ENCODE results near the gene TNNC2. TPM values are rescaled to one million over a fixed set of nuclear protein-coding genes. Genes with fewer than 3 reads are reported as not detected.

Gene TNNC2
- total and polyA plus RNA-seq, 2 donors (not counting 1 experiment from before 2014, with no cell fraction given) = 0.33 TPM; not detected in 1

DNA sequence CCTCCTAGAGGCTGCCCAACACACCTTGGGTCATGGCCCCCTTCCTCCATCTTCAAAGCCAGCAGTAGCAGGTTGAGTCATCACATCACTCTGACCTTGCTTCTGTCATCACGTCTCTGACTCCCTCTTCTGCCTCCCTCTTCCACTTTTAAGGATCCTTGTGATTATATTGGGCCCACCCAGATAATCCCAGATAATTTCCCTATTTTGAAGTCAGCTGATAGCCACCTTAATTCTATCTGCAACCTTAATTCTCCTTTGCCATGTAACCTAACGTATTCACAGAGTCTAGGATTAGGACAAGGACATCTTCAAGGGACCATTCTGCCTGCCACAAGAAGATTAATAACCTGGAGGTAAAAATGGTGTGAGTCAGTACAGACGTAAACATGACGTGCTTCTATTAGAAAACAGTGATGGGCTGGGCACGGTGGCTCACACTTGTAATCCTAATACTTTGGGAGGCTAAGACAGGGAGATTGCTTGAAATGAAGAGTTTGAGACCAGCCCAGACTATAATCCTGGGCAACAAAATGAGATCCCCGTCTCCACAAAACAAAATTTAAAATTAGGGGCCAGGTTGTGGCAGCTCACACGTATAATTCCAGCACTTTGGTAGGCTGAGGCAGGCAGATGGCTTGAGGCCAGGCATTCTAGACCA lies 33.6 kb upstream of the TNNC2 start:
- CTCF ChIA-PET = interaction anchor here (1.2 to 1.6 kb wide), 2 partner anchors 29 to 62 kb away, joined by 4 to 6 read pairs; no protein-coding TSS in a partner anchor
- intact Hi-C loops (cut with micrococcal nuclease) = no loop called here

DNA sequence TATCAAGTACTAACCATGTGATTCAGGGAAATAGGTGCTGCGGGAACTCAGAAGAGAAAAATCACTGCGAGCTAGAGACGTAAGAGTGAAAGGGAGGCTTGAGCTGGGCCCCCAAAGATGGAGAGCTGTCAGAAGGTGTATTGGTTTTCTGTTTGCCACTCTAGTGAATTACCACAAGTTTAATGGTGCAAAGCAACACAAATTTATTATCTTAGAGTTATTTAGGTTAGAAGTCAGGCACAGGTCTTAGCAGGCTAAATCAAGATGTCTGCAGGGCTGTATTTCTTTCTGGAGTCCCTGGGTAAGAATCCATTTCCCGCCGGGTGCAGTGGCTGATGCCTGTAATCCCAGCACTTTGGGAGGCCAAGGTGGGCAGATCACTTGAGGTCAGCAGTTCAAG lies 32.8 kb upstream of the TNNC2 start:
- no peak for TF ChIP-seq EZH2 (IDR thresholded peaks at IDR 0.05; ENCODE audit: borderline replicate concordance, insufficient read depth, low read depth, low read length, poor library complexity, severe bottlenecking)
- TF ChIP-seq, protein P1, sequence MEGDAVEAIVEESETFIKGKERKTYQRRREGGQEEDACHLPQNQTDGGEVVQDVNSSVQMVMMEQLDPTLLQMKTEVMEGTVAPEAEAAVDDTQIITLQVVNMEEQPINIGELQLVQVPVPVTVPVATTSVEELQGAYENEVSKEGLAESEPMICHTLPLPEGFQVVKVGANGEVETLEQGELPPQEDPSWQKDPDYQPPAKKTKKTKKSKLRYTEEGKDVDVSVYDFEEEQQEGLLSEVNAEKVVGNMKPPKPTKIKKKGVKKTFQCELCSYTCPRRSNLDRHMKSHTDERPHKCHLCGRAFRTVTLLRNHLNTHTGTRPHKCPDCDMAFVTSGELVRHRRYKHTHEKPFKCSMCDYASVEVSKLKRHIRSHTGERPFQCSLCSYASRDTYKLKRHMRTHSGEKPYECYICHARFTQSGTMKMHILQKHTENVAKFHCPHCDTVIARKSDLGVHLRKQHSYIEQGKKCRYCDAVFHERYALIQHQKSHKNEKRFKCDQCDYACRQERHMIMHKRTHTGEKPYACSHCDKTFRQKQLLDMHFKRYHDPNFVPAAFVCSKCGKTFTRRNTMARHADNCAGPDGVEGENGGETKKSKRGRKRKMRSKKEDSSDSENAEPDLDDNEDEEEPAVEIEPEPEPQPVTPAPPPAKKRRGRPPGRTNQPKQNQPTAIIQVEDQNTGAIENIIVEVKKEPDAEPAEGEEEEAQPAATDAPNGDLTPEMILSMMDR (IDR thresholded peaks at IDR 0.05) = no peak
- Histone ChIP-seq H3K79me2 (ENCODE audit: control insufficient read depth, insufficient read depth, low read length) (peaks cover 63% of the 10 kb centered on the region), H3K27me3 (replicated peaks in 1 of 4; ENCODE audit: control extremely low read depth in 1 of 4, control insufficient read depth in 3 of 4, insufficient read depth in 4 of 4, low read length in 3 of 4) (no peaks in the 10 kb centered on the region), H3K36me3 (replicated peaks in 1 of 2; ENCODE audit: control extremely low read depth in 1 of 2, control insufficient read depth in 1 of 2, extremely low read depth in 1 of 2, insufficient read depth in 2 of 2, low read length in 1 of 2) (peaks cover 0 to 3% of the 10 kb centered on the region in 2 experiments), H3K4me1 (ENCODE audit: control insufficient read depth in 2 of 2, insufficient read depth in 2 of 2, low read length in 2 of 2) (peaks cover 18 to 26% of the 10 kb centered on the region in 2 donors), H3K27ac (ENCODE audit: low read length in 2 of 2) (no peak overlapping the region), H3K9me3 (ENCODE audit: control extremely low read depth in 1 of 3, control insufficient read depth in 2 of 3, insufficient read depth in 1 of 3, low read length in 2 of 3) (peaks cover 0 to 3% (median 0%) of the 10 kb centered on the region in 3 donors), H3K9ac (ENCODE audit: low read length) (no peak overlapping the region), H2AFZ (ENCODE audit: insufficient read depth, low read depth, low read length, poor library complexity, severe bottlenecking) (no peak overlapping the region), H4K20me1 (ENCODE audit: control insufficient read depth, insufficient read depth, low read length, poor library complexity, severe bottlenecking) (no peaks in the 10 kb centered on the region), H3K4me2 (replicated peaks; ENCODE audit: low read depth, low read length, poor library complexity, severe bottlenecking) (no peak overlapping the region), H3K4me3 (ENCODE audit: control extremely low read depth in 1 of 5, extremely low read depth in 1 of 5, insufficient read depth in 1 of 5, low read depth in 2 of 5, low read length in 4 of 5) (no peak overlapping the region)
- Mint-ChIP-seq H3K4me3 (no peak overlapping the region), H3K4me1 (peaks cover 34% of the 10 kb centered on the region), H3K27ac (no peak overlapping the region), H3K27me3 (no peaks in the 10 kb centered on the region), H3K9me3 (ENCODE audit: insufficient read depth) (no peaks in the 10 kb centered on the region)
- ChIA-PET POLR2A (no interaction called here), CTCF (no interaction called here)
- 100% methylated on average over 5 of the region's 5 CpGs for WGBS (ENCODE audit: insufficient coverage)
- no peak for ATAC-seq (ENCODE audit: low read depth)
- no peak for DNase-seq
- intact Hi-C loops (cut with micrococcal nuclease) = no loop called here

More for the DNA sequence above, 33.6 kb upstream of the TNNC2 start:
- Mint-ChIP-seq H3K27me3 (no peaks in the 10 kb centered on the region), H3K4me1 (peaks cover 29% of the 10 kb centered on the region), H3K9me3 (ENCODE audit: insufficient read depth) (no peaks in the 10 kb centered on the region), H3K27ac (no peak overlapping the region), H3K4me3 (peak overlapping the region; percentile 32)
- H3K4me3 ChIP-seq (ENCODE audit: control extremely low read depth in 1 of 5, extremely low read depth in 1 of 5, insufficient read depth in 1 of 5, low read depth in 2 of 5, low read length in 4 of 5) = no peak overlapping the region
- no peaks in the 10 kb centered on the region for H3K36me3 ChIP-seq (replicated peaks in 1 of 2; ENCODE audit: control extremely low read depth in 1 of 2, control insufficient read depth in 1 of 2, extremely low read depth in 1 of 2, insufficient read depth in 2 of 2, low read length in 1 of 2)
- H3K9me3 ChIP-seq (ENCODE audit: control extremely low read depth in 1 of 3, control insufficient read depth in 2 of 3, insufficient read depth in 1 of 3, low read length in 2 of 3) = peaks cover 0 to 3% (median 0%) of the 10 kb centered on the region in 3 donors
- POLR2A ChIA-PET = interaction anchor here (0.6 kb wide), 2 partner anchors 49 to 60 kb away, joined by 3 to 9 read pairs; no protein-coding TSS in a partner anchor
- H3K27me3 ChIP-seq (replicated peaks in 1 of 4; ENCODE audit: control extremely low read depth in 1 of 4, control insufficient read depth in 3 of 4, insufficient read depth in 4 of 4, low read length in 3 of 4) = no peaks in the 10 kb centered on the region
- H3K27ac ChIP-seq (ENCODE audit: low read length in 2 of 2) = no peak overlapping the region
- no peak overlapping the region for H3K9ac ChIP-seq (ENCODE audit: low read length)
- WGBS (ENCODE audit: insufficient coverage) = 90% methylated on average over 5 of the region's 7 CpGs
- H3K79me2 ChIP-seq (ENCODE audit: control insufficient read depth, insufficient read depth, low read length) = peaks cover 57% of the 10 kb centered on the region
- ATAC-seq (ENCODE audit: low read depth) = no peak
- H2AFZ ChIP-seq (ENCODE audit: insufficient read depth, low read depth, low read length, poor library complexity, severe bottlenecking) = no peak overlapping the region
- peaks cover 18 to 22% of the 10 kb centered on the region in 2 donors for H3K4me1 ChIP-seq (ENCODE audit: control insufficient read depth in 2 of 2, insufficient read depth in 2 of 2, low read length in 2 of 2)
- no peak for DNase-seq
- TF ChIP-seq EZH2 (IDR thresholded peaks at IDR 0.05; ENCODE audit: borderline replicate concordance, insufficient read depth, low read depth, low read length, poor library complexity, severe bottlenecking) = no peak
- TF ChIP-seq, protein P1 (IDR thresholded peaks at IDR 0.05) = no peak
- no peak overlapping the region for H3K4me2 ChIP-seq (replicated peaks; ENCODE audit: low read depth, low read length, poor library complexity, severe bottlenecking)
- no peaks in the 10 kb centered on the region for H4K20me1 ChIP-seq (ENCODE audit: control insufficient read depth, insufficient read depth, low read length, poor library complexity, severe bottlenecking)

Data from B cell (primary cell).